ENCODE data around the gene CLOCK. TPM values are rescaled to one million over a fixed set of nuclear protein-coding genes. Genes with fewer than 3 reads are reported as not detected.

Gene CLOCK
- total and polyA plus RNA-seq, 2 of the 8 experiments (the other 6 are each of a cell fraction or from before 2014, with no cell fraction given) = 7.7 to 24.2 TPM

DNA sequence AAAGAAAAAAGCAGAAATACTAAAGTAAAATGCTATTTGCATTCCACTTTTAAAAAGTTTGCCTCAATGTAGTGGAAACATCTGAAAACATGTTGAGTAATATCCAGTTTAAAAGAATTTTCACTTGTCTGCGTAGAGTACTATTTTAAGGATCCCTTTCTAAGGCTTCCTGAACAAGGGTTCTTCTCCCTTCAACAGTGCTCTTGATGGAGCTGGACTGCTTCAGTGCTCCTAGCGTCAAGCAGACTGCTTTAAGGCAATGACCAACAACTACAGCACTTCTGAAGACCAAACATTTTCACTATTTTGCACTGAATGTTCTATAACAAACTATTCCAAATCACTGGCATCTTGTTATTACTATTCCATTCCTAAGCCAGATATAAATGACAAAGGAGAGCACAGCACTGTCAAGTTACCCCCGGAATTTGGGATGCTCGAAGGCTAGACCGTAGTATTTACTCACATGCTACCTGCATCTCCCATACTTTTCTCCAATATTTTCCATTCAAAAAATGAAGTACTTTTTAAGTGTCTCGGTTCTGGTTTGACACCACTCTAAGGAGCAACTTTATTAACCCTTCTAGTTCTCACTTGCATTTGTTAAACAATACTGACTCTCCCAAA is 114.9 kb downstream of the CLOCK start:
- FAIRE-seq (peak; percentile 42), DNase-seq (ENCODE audit: low read depth in 1 of 2, low spot score in 2 of 2) (no peak)
- no peak overlapping the region for H3K23ac ChIP-seq (ENCODE audit: insufficient read length)
- no peak overlapping the region for H2BK12ac ChIP-seq (ENCODE audit: low read depth, low read length)
- H4K8ac ChIP-seq (ENCODE audit: extremely low read depth, insufficient read depth, low read length) = no peak overlapping the region
- ChIA-PET CTCF (ENCODE audit: partially characterized antibody) (interaction anchor here (0.9 to 2.2 kb wide), 4 partner anchors 14 to 306 kb away, joined by 4 to 8 read pairs (median 4); no protein-coding TSS in a partner anchor), POLR2A (ENCODE audit: partially characterized antibody) (interaction anchor here (0.7 to 1.4 kb wide), 3 partner anchors 8 to 307 kb away, joined by 3 read pairs; no protein-coding TSS in a partner anchor)
- H2AK5ac ChIP-seq (ENCODE audit: low read depth, low read length) = no peak overlapping the region
- H4K91ac ChIP-seq (replicated peaks; ENCODE audit: insufficient read length, low read length) = no peak overlapping the region
- H3K18ac ChIP-seq (ENCODE audit: extremely low read depth, low read length) = no peak overlapping the region
- H2BK15ac ChIP-seq (ENCODE audit: low read length) = no peak overlapping the region
- no peak overlapping the region for H2BK120ac ChIP-seq (replicated peaks; ENCODE audit: low read depth, low read length)
- no peaks in the 10 kb centered on the region for H3K79me1 ChIP-seq (ENCODE audit: low read depth, low read length)
- no peaks in the 10 kb centered on the region for H3K79me2 ChIP-seq (ENCODE audit: control insufficient read depth in 1 of 2, insufficient read depth in 2 of 2, low read length in 2 of 2)
- no peak overlapping the region for H2AFZ ChIP-seq (ENCODE audit: low read length)
- H2BK20ac ChIP-seq (ENCODE audit: low read length) = no peak overlapping the region
- peak overlapping the region in 1 of 4 experiments; percentile 17; a peak in 1 of 8 replicates for H3K4me3 ChIP-seq (ENCODE audit: extremely low read depth in 1 of 4, insufficient read depth in 2 of 4, low read depth in 3 of 4, low read length in 4 of 4)
- no peak overlapping the region for H3K14ac ChIP-seq (ENCODE audit: insufficient read length)
- TF ChIP-seq, protein P1, sequence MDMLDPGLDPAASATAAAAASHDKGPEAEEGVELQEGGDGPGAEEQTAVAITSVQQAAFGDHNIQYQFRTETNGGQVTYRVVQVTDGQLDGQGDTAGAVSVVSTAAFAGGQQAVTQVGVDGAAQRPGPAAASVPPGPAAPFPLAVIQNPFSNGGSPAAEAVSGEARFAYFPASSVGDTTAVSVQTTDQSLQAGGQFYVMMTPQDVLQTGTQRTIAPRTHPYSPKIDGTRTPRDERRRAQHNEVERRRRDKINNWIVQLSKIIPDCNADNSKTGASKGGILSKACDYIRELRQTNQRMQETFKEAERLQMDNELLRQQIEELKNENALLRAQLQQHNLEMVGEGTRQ (IDR thresholded peaks at IDR 0.05; ENCODE audit: low read length) = no peak
- TF ChIP-seq TEAD4 (IDR thresholded peaks at IDR 0.05; ENCODE audit: low read depth, low read length) = 0 out of 2 replicates have a peak, but pooled peaks have one; percentile 30
- H3K36me3 ChIP-seq (ENCODE audit: control insufficient read depth in 2 of 4, insufficient read depth in 4 of 4, low read length in 3 of 4) = peaks cover 0 to 51% (median 14%) of the 10 kb centered on the region in 4 experiments; a peak in 5 of 8 replicates
- H4K5ac ChIP-seq (ENCODE audit: insufficient read length, low read depth, low read length) = no peak overlapping the region
- H3K9me3 ChIP-seq (ENCODE audit: insufficient read depth in 2 of 2, low read depth in 1 of 2, low read length in 1 of 2) = no peaks in the 10 kb centered on the region
- no peak overlapping the region for H3K9ac ChIP-seq (replicated peaks in 1 of 4; ENCODE audit: extremely low read depth in 1 of 4, low read depth in 3 of 4, low read length in 3 of 4)
- 56% methylated on average over 6 of the region's 6 CpGs; no CpG with 5 or more reads in 1 of the 2 experiments for WGBS, 2 experiments (ENCODE audit: extremely low coverage in 1 of 2, insufficient coverage in 1 of 2, insufficient read length in 1 of 2, insufficient replicate concordance in 2 of 2, low coverage in 1 of 2, low lambda C conversion rate in 2 of 2, missing lambda C conversion rate in 1 of 2)
- no peaks in the 10 kb centered on the region for H3K23me2 ChIP-seq (ENCODE audit: low read depth, low read length)
- no peak overlapping the region for H3K27ac ChIP-seq (ENCODE audit: low read depth, low read length)
- H3K4me1 ChIP-seq (replicated peaks in 1 of 4; ENCODE audit: control insufficient read depth in 3 of 4, insufficient read depth in 4 of 4, low read length in 3 of 4) = peaks cover 0 to 9% (median 6%) of the 10 kb centered on the region in 4 experiments; a peak in 4 of 7 replicates
- H3K56ac ChIP-seq (replicated peaks; ENCODE audit: insufficient read length, low read depth, low read length) = no peak overlapping the region
- H3K4ac ChIP-seq (replicated peaks; ENCODE audit: insufficient read length, low read depth, low read length) = no peak overlapping the region
- H4K20me1 ChIP-seq (replicated peaks in 1 of 2; ENCODE audit: control insufficient read depth in 1 of 2, insufficient read depth in 2 of 2, low read length in 2 of 2) = peaks cover 0 to 3% of the 10 kb centered on the region in 2 experiments
- peak overlapping the region; percentile 3 to 43; a peak in 3 of 4 replicates for H3K4me2 ChIP-seq (ENCODE audit: insufficient read depth in 1 of 2, low read depth in 2 of 2, low read length in 2 of 2)
- no peak overlapping the region for H2BK5ac ChIP-seq (ENCODE audit: low read depth, low read length)
- no peaks in the 10 kb centered on the region for H3K27me3 ChIP-seq (replicated peaks in 1 of 4; ENCODE audit: control insufficient read depth in 3 of 4, extremely low read depth in 1 of 4, insufficient read depth in 3 of 4, low read length in 3 of 4)

Measured in H1 (cell line).